ENCODE data around the gene CARHSP1.

GRCh38 chr16:8869212-8869987 lies 594 bp upstream of the CARHSP1 start:
- no peak for TF ChIP-seq POLR2A (IDR thresholded peaks at IDR 0.05)
- TF ChIP-seq CTCF (IDR thresholded peaks at IDR 0.05) = peak in 1 of 4 experiments; percentile 8

All from uterus (tissue), 2 donors.